GM12801 (cell line): ENCODE data around the gene SMC2.

Source experiments
- CTCF ChIP-seq: IDR thresholded peaks from one replicate; pipeline ENCODE4 v1.5.1; 2011; ENCODE audit warnings: control low read depth; ENCODE audit not compliant: insufficient read length; ENCODE audit errors: extremely low read depth

The SMC2 gene

GRCh38 chr9:104075801-104076753, 18.0 kb upstream of the SMC2 start:
- TF ChIP-seq CTCF: no peak

- TF ChIP-seq CTCF: no peak
These were observed 15.5 kb upstream of the SMC2 start for GRCh38 chr9:104078596-104078995.

GRCh38 chr9:104080983-104081382, 13.1 kb upstream of the SMC2 start:
- TF ChIP-seq CTCF: no peak

GRCh38 chr9:104082168-104082567, 11.9 kb upstream of the SMC2 start:
- TF ChIP-seq CTCF: no peak

GRCh38 chr9:104085525-104085924, 8.6 kb upstream of the SMC2 start:
- no peak for TF ChIP-seq CTCF

- no peak for TF ChIP-seq CTCF
These were observed 6.2 kb upstream of the SMC2 start for GRCh38 chr9:104087894-104088293.

- TF ChIP-seq CTCF: no peak
These were observed 5.7 kb upstream of the SMC2 start for GRCh38 chr9:104088416-104088815.
